K562 (cell line): ENCODE results near the gene C1orf21. TPM values are rescaled to one million over a fixed set of nuclear protein-coding genes. Genes with fewer than 3 reads are reported as not detected.

Experiments used
- ATAC-seq: fragments of 200-7000 bp; cut with Tn5 transposase; 3 replicates; pipeline ENCODE4 v1.9.1; 2020; ENCODE audit warnings: moderate library complexity
- BruUV-seq: library from RNA; stranded (reverse); fragments of 400-500 nt; replicated peaks from 2 replicates; lab custom pipeline; 2021; lab: Mats Ljungman, UMichigan
- CTCF ChIA-PET: fragments of 300-600 bp; formaldehyde crosslinking; extraction: SDS; loops from one replicate; lab custom pipeline; 2021; ENCODE audit warnings: low intra/inter-chr PET ratio; lab: Yijun Ruan, JAX
- POLR2A ChIA-PET: fragments of 300-600, 350-650 bp; sonication (Branson Sonifier 250); formaldehyde crosslinking; extraction: SDS; loops from one replicate; lab custom pipeline; 2021; ENCODE audit warnings: antibody characterized with exemption, inconsistent platforms; lab: Yijun Ruan, JAX
- DNase-seq, 4 experiments: peaks; one replicate each; pipeline versions ENCODE4 v3.0.0 to v3.0.0-alpha.2; 2011 to 2018; ENCODE audit warnings: low spot score in 3 of 4, mixed read lengths in 3 of 4; ENCODE audit errors: extremely low read depth in 1 of 4
- FAIRE-seq: peaks from 2 replicates; lab custom pipeline; 2011; peaks lifted over from hg19 to GRCh38; lab: Jason Lieb, UNC
- H2AFZ ChIP-seq: 2 replicates; pipeline ENCODE4 v1.6.0; 2011; ENCODE audit warnings: low read depth, low read length, control low read depth, inconsistent platforms
- H3K27ac ChIP-seq: fragments of 200-600 bp; 3 replicates; pipeline ENCODE4 v1.8.0; 2011; ENCODE audit warnings: low read depth, mild to moderate bottlenecking, control low read depth, inconsistent platforms, low read length, moderate library complexity, mixed read lengths; ENCODE audit errors: extremely low read depth
- H3K27me3 ChIP-seq, 2 experiments: fragments of 300-600 bp in 1 of 2; 2 replicates in 1 of 2; 3 replicates in 1 of 2; pipeline versions ENCODE4 v1.6.0 to v1.8.0; 2011; ENCODE audit warnings: inconsistent platforms in 2 of 2, low read length in 2 of 2, mild to moderate bottlenecking in 1 of 2, mixed read lengths in 1 of 2, moderate library complexity in 1 of 2; ENCODE audit not compliant: control insufficient read depth in 2 of 2, insufficient read depth in 2 of 2
- H3K36me3 ChIP-seq: fragments of 300-600 bp; 3 replicates; pipeline ENCODE4 v1.8.0; 2011; ENCODE audit warnings: mild to moderate bottlenecking, low read length, inconsistent platforms; ENCODE audit not compliant: control insufficient read depth, insufficient read depth
- H3K4me1 ChIP-seq, 2 experiments: fragments of 200-600 bp in 1 of 2; replicated peaks in 1 of 2; 2 replicates in 1 of 2; 3 replicates in 1 of 2; pipeline versions ENCODE4 v1.5.1 to v1.8.0; 2011; ENCODE audit warnings: inconsistent platforms in 2 of 2, low read length in 2 of 2, mild to moderate bottlenecking in 1 of 2, mixed read lengths in 1 of 2, moderate library complexity in 1 of 2; ENCODE audit not compliant: control insufficient read depth in 2 of 2, insufficient read depth in 2 of 2
- H3K4me2 ChIP-seq: 2 replicates; pipeline ENCODE4 v1.6.1; 2011; ENCODE audit warnings: low read length, control low read depth, inconsistent platforms, mixed read lengths; ENCODE audit not compliant: insufficient read depth
- H3K4me3 ChIP-seq: fragments of 200-600 bp; sonication (generic), shearing (Covaris generic); 2 replicates; pipeline ENCODE4 v1.5.1; 2016; ENCODE audit warnings: control low read depth, inconsistent platforms
- H3K79me2 ChIP-seq: fragments of 200-600 bp; 3 replicates; pipeline ENCODE4 v1.8.0; 2011; ENCODE audit warnings: low read length, inconsistent platforms; ENCODE audit not compliant: control insufficient read depth, insufficient read depth
- H3K9ac ChIP-seq, 2 experiments: 2 replicates each; pipeline versions ENCODE4 v1.6.0 to v1.6.1; 2011; ENCODE audit warnings: low read depth in 2 of 2, low read length in 2 of 2, control low read depth in 1 of 2, inconsistent platforms in 1 of 2, mild to moderate bottlenecking in 1 of 2, mixed read lengths in 1 of 2; ENCODE audit not compliant: insufficient read depth in 1 of 2
- H3K9me1 ChIP-seq: one replicate; pipeline ENCODE4 v1.6.0; 2011; ENCODE audit warnings: inconsistent platforms, mild to moderate bottlenecking, low read length, moderate library complexity; ENCODE audit not compliant: control insufficient read depth, insufficient read depth
- H3K9me3 ChIP-seq: replicated peaks from 2 replicates; pipeline ENCODE4 v1.5.1; 2011; ENCODE audit warnings: low read depth, low read length, inconsistent platforms; ENCODE audit not compliant: control insufficient read depth, insufficient read depth
- H4K20me1 ChIP-seq: replicated peaks from 2 replicates; pipeline ENCODE4 v1.6.1; 2011; ENCODE audit warnings: low read length, inconsistent platforms, mixed read lengths; ENCODE audit not compliant: control insufficient read depth, insufficient read depth
- ASH1L ChIP-seq: fragments of 450-650 bp; IDR thresholded peaks from 2 replicates; pipeline ENCODE4 v1.6.1; 2018; ENCODE audit warnings: borderline replicate concordance, mild to moderate bottlenecking, low read depth; ENCODE audit not compliant: partially characterized antibody
- EHMT2 ChIP-seq: fragments of 450-650 bp; IDR thresholded peaks from 2 replicates; pipeline ENCODE4 v1.6.1; 2018; ENCODE audit warnings: antibody characterized with exemption
- MLX ChIP-seq, 2 experiments: fragments of 450-650 bp in 1 of 2; sonication (generic) in 1 of 2; formaldehyde crosslinking; conservative IDR thresholded peaks; 2 replicates each; pipeline versions ENCODE4 v1.4.0 to v1.8.1; 2020 to 2022; ENCODE audit warnings: mild to moderate bottlenecking in 1 of 2, missing genetic modification reagents in 1 of 2
- RFX1 ChIP-seq: fragments of 450-650 bp; IDR thresholded peaks from 2 replicates; pipeline ENCODE4 v1.6.1; 2016; ENCODE audit warnings: mild to moderate bottlenecking, moderate library complexity
- SFPQ ChIP-seq: fragments of 200-400 bp; formaldehyde crosslinking; IDR thresholded peaks from 2 replicates; pipeline ENCODE4 v1.6.1; 2017; ENCODE audit warnings: mild to moderate bottlenecking, low read depth, low read length, moderate library complexity
- SMC3 ChIP-seq: conservative IDR thresholded peaks from 2 replicates; pipeline ENCODE4 v1.6.1; 2011; ENCODE audit warnings: low read depth, low read length, improper control_type of control experiment; ENCODE audit not compliant: insufficient read depth
- WGBS: fragments of 100-300 bp; shearing (Covaris generic); methylation state at CpG from one replicate; pipeline ENCODE4 v1.1.6; 2016; ENCODE audit warnings: low coverage, mixed read lengths; ENCODE audit not compliant: insufficient coverage; ENCODE audit errors: missing lambda C conversion rate; 5-methylcytosine and 5-hydroxymethylcytosine counted together
- in situ Hi-C: fragments of 300-500 bp; cut with MboI; formaldehyde crosslinking; loops from 4 replicates; pipeline ENCODE4 v1.15.0; 2018; ENCODE audit warnings: inconsistent platforms, mixed read lengths
- intact Hi-C: fragments of 100-400 bp; cut with micrococcal nuclease; formaldehyde crosslinking; loops from 2 replicates; pipeline ENCODE4 v1.14.2; 2022
- polyA plus RNA-seq, 8 experiments: library from polyadenylated mRNA; depleted of rRNA in 4 of 8; stranded (reverse) in 5 of 8; unstranded in 3 of 8; fragments of >200 nt; fragmentation: Nextera tagmentation in 2 of 8; fragmentation: Illumina TruSeq in 1 of 8; extraction: Ambion mirVana in 2 of 8; extraction: Trizol in 1 of 8; gene quantifications; 2 replicates each; pipeline versions ENCODE4 v1.2.1 to v1.2.3, GENCODE V29; 2011 to 2014; ENCODE audit warnings: inconsistent platforms in 1 of 8, missing spikeins in 1 of 8
- total RNA-seq, 7 experiments: library from RNA; depleted of rRNA in 6 of 7; stranded (reverse); fragments of >200 nt in 6 of 7; fragmentation: Illumina TruSeq in 2 of 7; extraction: Trizol in 2 of 7; gene quantifications; 2 replicates each; pipeline versions ENCODE4 v1.2.1 to v1.2.3, GENCODE V29; 2011 to 2021; ENCODE audit warnings: low replicate concordance in 1 of 7

Gene C1orf21
- total and polyA plus RNA-seq, 9 of the 15 experiments (the other 6 are each of a cell fraction or from before 2014, with no cell fraction given): under 0.01 to 0.31 (median 0.07) TPM

- no TSS peak for BruUV-seq
- H3K9me1 ChIP-seq: no peaks in the 10 kb centered on the region
- H3K79me2 ChIP-seq: no peaks in the 10 kb centered on the region
- in situ Hi-C loops (no loop called here), intact Hi-C loops (no loop called here)
- CTCF ChIA-PET: no interaction called here
- ATAC-seq (no peak), FAIRE-seq (no peak), DNase-seq (no peak)
- no peak overlapping the region for H3K4me2 ChIP-seq
- no peak overlapping the region for H3K4me3 ChIP-seq
- H4K20me1 ChIP-seq: no peaks in the 10 kb centered on the region
- no peak overlapping the region for H2AFZ ChIP-seq
- WGBS: 1% methylated on average over 5 of the region's 5 CpGs
- no peaks in the 10 kb centered on the region for H3K9me3 ChIP-seq
- H3K36me3 ChIP-seq: no peaks in the 10 kb centered on the region
- no peak overlapping the region for H3K9ac ChIP-seq
- peaks cover 46 to 53% of the 10 kb centered on the region in 2 experiments for H3K27me3 ChIP-seq
- no peaks in the 10 kb centered on the region for H3K4me1 ChIP-seq
- H3K27ac ChIP-seq: no peak overlapping the region
- POLR2A ChIA-PET: no interaction called here
- no peak for TF ChIP-seq EHMT2
- TF ChIP-seq SFPQ: no peak
- no peak for TF ChIP-seq SMC3
- TF ChIP-seq ASH1L: no peak
- peak; percentile 65 for TF ChIP-seq RFX1
- no peak for TF ChIP-seq MLX (CRISPR knock-in tag; conservative IDR thresholded peaks at IDR 0.05)
Measured at GRCh38 chr1:184624626-184625025, 237.8 kb downstream of the C1orf21 start.
